Caco-2 (cell line): ENCODE data around the gene SLC26A3. TPM values are rescaled to one million over a fixed set of nuclear protein-coding genes. Genes with fewer than 3 reads are reported as not detected.
"Not testable (repeated sequence)": the region's sequence is repeated elsewhere in the genome, so short reads cannot be mapped to it uniquely, and the experiment has no call there.

Experiments
- Bru-seq: library from RNA; stranded (reverse); fragments of 400-500 nt; gene quantifications from one replicate; lab custom pipeline; 2021; lab: Mats Ljungman, UMichigan
- BruChase-seq, 2 experiments: library from RNA; stranded (reverse); fragments of 400-500 nt; gene quantifications; one replicate each; lab custom pipeline; 2021; lab: Mats Ljungman, UMichigan
- BruUV-seq: library from RNA; stranded (reverse); fragments of 400-500 nt; replicated peaks from 2 replicates; lab custom pipeline; 2021; lab: Mats Ljungman, UMichigan
- CTCF ChIA-PET: fragments of 300-600 bp; sonication (Branson Sonifier 250); formaldehyde crosslinking; loops from one replicate; lab custom pipeline; 2022; ENCODE audit warnings: antibody characterized with exemption; lab: Charles Lee
- POLR2A ChIA-PET: fragments of 300-600 bp; sonication (Branson Sonifier 250); formaldehyde crosslinking; loops from one replicate; lab custom pipeline; 2022; ENCODE audit warnings: antibody characterized with exemption; lab: Charles Lee
- DNase-seq, 2 experiments: peaks; one replicate each; pipeline versions ENCODE4 v3.0.0 to v3.0.0-alpha.2; 2020 to 2022
- H3K27me3 ChIP-seq: replicated peaks from 2 replicates; pipeline ENCODE4 v1.6.0; 2011; ENCODE audit warnings: low read length; ENCODE audit not compliant: control insufficient read depth, insufficient read depth
- H3K36me3 ChIP-seq: 2 replicates; pipeline ENCODE4 v1.5.1; 2011; ENCODE audit warnings: low read length; ENCODE audit not compliant: control insufficient read depth, insufficient read depth
- H3K4me1 ChIP-seq: fragments of 250-450 bp; sonication (Bioruptor Pico); 2 replicates; pipeline ENCODE4 v1.5.1; 2020; ENCODE audit warnings: mild to moderate bottlenecking
- H3K4me3 ChIP-seq: 2 replicates; pipeline ENCODE4 v1.5.1; 2011; ENCODE audit warnings: low read depth, mild to moderate bottlenecking, control low read depth, low read length
- H3K9me3 ChIP-seq: fragments of 250-450 bp; sonication (Bioruptor Pico); 2 replicates; pipeline ENCODE4 v1.5.1; 2020; ENCODE audit warnings: mild to moderate bottlenecking, moderate library complexity
- H3K27ac Mint-ChIP-seq: one replicate; pipeline ENCODE4 v1.8.0; 2022; ENCODE audit warnings: mixed read lengths; ENCODE audit not compliant: unreplicated experiment
- H3K27me3 Mint-ChIP-seq: one replicate; pipeline ENCODE4 v1.8.0; 2022; ENCODE audit warnings: mixed read lengths; ENCODE audit not compliant: insufficient read depth, unreplicated experiment
- H3K36me3 Mint-ChIP-seq: one replicate; pipeline ENCODE4 v1.8.0; 2022; ENCODE audit warnings: mild to moderate bottlenecking, mixed read lengths; ENCODE audit not compliant: insufficient read depth, unreplicated experiment
- H3K4me1 Mint-ChIP-seq: one replicate; pipeline ENCODE4 v1.8.0; 2022; ENCODE audit warnings: low read depth, mixed read lengths; ENCODE audit not compliant: unreplicated experiment
- H3K4me3 Mint-ChIP-seq: one replicate; pipeline ENCODE4 v1.8.0; 2022; ENCODE audit warnings: mild to moderate bottlenecking, moderate library complexity, mixed read lengths; ENCODE audit not compliant: unreplicated experiment
- H3K9me3 Mint-ChIP-seq: one replicate; pipeline ENCODE4 v1.8.0; 2022; ENCODE audit warnings: mixed read lengths; ENCODE audit not compliant: unreplicated experiment
- intact Hi-C: fragments of 100-400 bp; cut with micrococcal nuclease; formaldehyde crosslinking; loops from one replicate; pipeline ENCODE4 v1.10.0; 2022; ENCODE audit not compliant: unreplicated experiment
- long read RNA-seq: library from polyadenylated mRNA; stranded (forward); transcript quantifications from one replicate; pipeline ENCODE4 v2.0.0, GENCODE V29; 2022
- total RNA-seq: library from RNA; stranded (reverse); gene quantifications from 2 replicates; pipeline ENCODE4 v1.2.3, GENCODE V29; 2022
- TF ChIP-seq, protein P1 (sequence below), 2 experiments: fragments of 200-600 bp in 1 of 2; IDR thresholded peaks; 1 replicate in 1 of 2; 2 replicates in 1 of 2; pipeline versions ENCODE4 v1.5.1 to v1.8.0; 2011 to 2022; ENCODE audit warnings: antibody characterized with exemption in 1 of 2, control low read depth in 1 of 2, inconsistent platforms in 1 of 2, low read depth in 1 of 2, low read length in 1 of 2, mild to moderate bottlenecking in 1 of 2, moderate library complexity in 1 of 2; ENCODE audit not compliant: insufficient read depth in 1 of 2, severe bottlenecking in 1 of 2, unreplicated experiment in 1 of 2

SLC26A3 gene
- 0.79 and 2.0 TPM in 2 replicates for total RNA-seq
- percentile 35 among the genes with signal in this experiment for Bru-seq, nascent RNA
- percentile 28 among the genes with signal in this experiment for BruChase-seq, experiment 1, labeled RNA remaining after a 2-hour chase
- percentile 35 among the genes with signal in this experiment for BruChase-seq, experiment 2, labeled RNA remaining after a 6-hour chase
- long read RNA-seq, partial matches to known transcripts, result 1 of 6 reads
- long read RNA-seq, other reads (novel, unspliced or antisense), result 3 of 6 reads

DNA sequence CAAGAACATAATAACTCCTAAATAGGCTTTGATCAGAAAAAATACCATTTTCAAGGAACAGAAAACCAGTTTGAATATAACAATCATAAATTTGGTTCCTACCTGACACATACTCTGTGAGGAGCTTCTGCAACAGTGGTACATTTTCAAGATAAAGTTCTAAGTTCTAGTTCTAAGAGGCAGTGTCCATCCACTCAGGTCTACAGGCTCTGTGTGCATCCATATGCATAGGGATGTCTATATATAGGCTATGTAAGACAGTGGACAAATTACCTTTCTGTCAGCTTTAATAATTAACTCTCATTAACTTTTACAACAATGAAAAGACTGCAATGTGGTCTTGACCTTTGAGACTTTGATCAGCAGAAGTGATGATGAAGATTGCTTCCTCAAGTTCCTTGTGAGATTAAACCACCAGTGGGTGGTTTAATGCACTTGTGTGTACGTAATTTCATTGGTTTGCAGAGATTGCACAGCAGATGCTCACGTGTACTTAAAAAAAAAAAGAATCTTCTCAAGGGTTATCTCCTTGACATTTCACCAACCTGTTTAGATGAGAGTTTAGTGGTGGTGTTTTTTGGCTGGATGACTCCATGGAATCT, at the start of gene SLC26A3:
Gene SLC26A3, minus strand, starts transcription at position 215 of the 602 bp plus-strand sequence. CDS start 8,714 bp downstream, outside the sequence.
- Mint-ChIP-seq H3K36me3 (peaks cover 6% of the 10 kb centered on the region), H3K9me3 (peaks cover 15% of the 10 kb centered on the region), H3K4me3 (no peak within 1 kb of the TSS), H3K27ac (no peak within 1 kb of the TSS), H3K27me3 (no peaks in the 10 kb centered on the region), H3K4me1 (peaks cover 33% of the 10 kb centered on the region)
- H3K4me1 ChIP-seq, result peaks cover 28% of the 10 kb centered on the region
- no peaks in the 10 kb centered on the region for H3K36me3 ChIP-seq
- no peak for DNase-seq
- no peaks in the 10 kb centered on the region for H3K9me3 ChIP-seq
- ChIA-PET CTCF (no interaction called here), POLR2A (no interaction called here)
- BruUV-seq, result no TSS peak
- H3K27me3 ChIP-seq, result no peaks in the 10 kb centered on the region
- TF ChIP-seq, protein P1, sequence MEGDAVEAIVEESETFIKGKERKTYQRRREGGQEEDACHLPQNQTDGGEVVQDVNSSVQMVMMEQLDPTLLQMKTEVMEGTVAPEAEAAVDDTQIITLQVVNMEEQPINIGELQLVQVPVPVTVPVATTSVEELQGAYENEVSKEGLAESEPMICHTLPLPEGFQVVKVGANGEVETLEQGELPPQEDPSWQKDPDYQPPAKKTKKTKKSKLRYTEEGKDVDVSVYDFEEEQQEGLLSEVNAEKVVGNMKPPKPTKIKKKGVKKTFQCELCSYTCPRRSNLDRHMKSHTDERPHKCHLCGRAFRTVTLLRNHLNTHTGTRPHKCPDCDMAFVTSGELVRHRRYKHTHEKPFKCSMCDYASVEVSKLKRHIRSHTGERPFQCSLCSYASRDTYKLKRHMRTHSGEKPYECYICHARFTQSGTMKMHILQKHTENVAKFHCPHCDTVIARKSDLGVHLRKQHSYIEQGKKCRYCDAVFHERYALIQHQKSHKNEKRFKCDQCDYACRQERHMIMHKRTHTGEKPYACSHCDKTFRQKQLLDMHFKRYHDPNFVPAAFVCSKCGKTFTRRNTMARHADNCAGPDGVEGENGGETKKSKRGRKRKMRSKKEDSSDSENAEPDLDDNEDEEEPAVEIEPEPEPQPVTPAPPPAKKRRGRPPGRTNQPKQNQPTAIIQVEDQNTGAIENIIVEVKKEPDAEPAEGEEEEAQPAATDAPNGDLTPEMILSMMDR (IDR thresholded peaks at IDR 0.05; ENCODE audit: insufficient read depth in 1 of 2, low read depth in 1 of 2, low read length in 1 of 2, severe bottlenecking in 1 of 2, unreplicated experiment in 1 of 2), result no peak
- intact Hi-C loops, result loop anchor here (5.0 kb wide), 1 partner anchor 59 kb away; no protein-coding TSS in a partner anchor
- no peak within 1 kb of the TSS for H3K4me3 ChIP-seq

DNA sequence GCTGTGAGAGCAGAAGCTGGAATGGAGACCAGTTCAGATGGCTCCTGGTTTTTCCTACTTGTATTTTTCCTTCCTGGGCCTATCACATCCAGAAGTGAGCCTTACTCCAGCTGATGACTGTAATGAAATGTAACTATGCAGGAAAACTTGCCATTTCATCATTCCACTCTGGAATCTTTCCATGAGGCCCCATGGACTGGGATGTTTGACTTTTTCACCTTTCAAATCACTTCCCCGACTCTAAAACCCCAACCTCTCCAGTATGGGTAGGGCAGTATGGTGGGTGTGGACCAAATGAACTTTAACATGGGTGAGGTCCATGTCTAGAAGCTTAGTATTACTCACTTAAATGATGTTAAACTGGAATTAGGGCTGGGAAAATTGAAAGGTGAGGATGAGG, 47.6 kb upstream of the SLC26A3 start:
- Mint-ChIP-seq H3K9me3 (no peaks in the 10 kb centered on the region), H3K36me3 (no peaks in the 10 kb centered on the region), H3K4me3 (no peak overlapping the region), H3K4me1 (no peaks in the 10 kb centered on the region), H3K27ac (no peak overlapping the region), H3K27me3 (no peaks in the 10 kb centered on the region)
- BruUV-seq, result no TSS peak
- Histone ChIP-seq H3K4me3 (no peak overlapping the region), H3K4me1 (no peaks in the 10 kb centered on the region), H3K36me3 (no peaks in the 10 kb centered on the region), H3K27me3 (no peaks in the 10 kb centered on the region), H3K9me3 (0 out of 2 replicates have a peak, but pooled peaks cover 3% of the 10 kb centered on the region)
- TF ChIP-seq, protein P1 (IDR thresholded peaks at IDR 0.05; ENCODE audit: insufficient read depth in 1 of 2, low read depth in 1 of 2, low read length in 1 of 2, severe bottlenecking in 1 of 2, unreplicated experiment in 1 of 2), result no peak
- no peak for DNase-seq
- intact Hi-C loops, result no loop called here
- ChIA-PET POLR2A (no interaction called here), CTCF (no interaction called here)

DNA sequence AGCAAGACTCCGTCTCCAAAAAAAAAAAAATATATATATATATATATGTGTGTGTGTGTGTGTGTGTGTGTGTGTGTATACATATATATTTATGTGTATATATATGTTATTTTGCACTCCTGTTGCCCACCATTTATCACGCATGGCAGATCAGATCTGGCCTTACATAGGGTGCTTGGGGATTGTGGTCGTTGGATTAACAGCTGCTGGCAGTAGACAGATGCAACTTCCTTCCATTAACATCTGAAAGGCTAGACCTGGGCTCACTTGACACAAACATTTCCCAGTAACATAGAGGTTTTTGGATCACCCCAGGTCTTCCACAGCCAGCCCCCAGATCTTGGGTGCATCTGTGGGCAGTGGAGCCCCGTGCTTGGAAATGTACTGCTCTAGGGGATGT, 47.2 kb upstream of the SLC26A3 start:
- no peak for DNase-seq
- no peak overlapping the region for H3K4me3 ChIP-seq
- 0 out of 2 replicates have a peak, but pooled peaks cover 3% of the 10 kb centered on the region for H3K9me3 ChIP-seq
- no peaks in the 10 kb centered on the region for H3K27me3 ChIP-seq
- H3K36me3 ChIP-seq, result no peaks in the 10 kb centered on the region
- Mint-ChIP-seq H3K27me3 (no peaks in the 10 kb centered on the region), H3K36me3 (no peaks in the 10 kb centered on the region), H3K9me3 (no peaks in the 10 kb centered on the region), H3K4me3 (no peak overlapping the region), H3K4me1 (no peaks in the 10 kb centered on the region), H3K27ac (no peak overlapping the region)
- ChIA-PET POLR2A (no interaction called here), CTCF (no interaction called here)
- BruUV-seq, result no TSS peak
- H3K4me1 ChIP-seq, result no peaks in the 10 kb centered on the region
- intact Hi-C loops, result no loop called here
- TF ChIP-seq, protein P1 (IDR thresholded peaks at IDR 0.05; ENCODE audit: insufficient read depth in 1 of 2, low read depth in 1 of 2, low read length in 1 of 2, severe bottlenecking in 1 of 2, unreplicated experiment in 1 of 2), result no peak

DNA sequence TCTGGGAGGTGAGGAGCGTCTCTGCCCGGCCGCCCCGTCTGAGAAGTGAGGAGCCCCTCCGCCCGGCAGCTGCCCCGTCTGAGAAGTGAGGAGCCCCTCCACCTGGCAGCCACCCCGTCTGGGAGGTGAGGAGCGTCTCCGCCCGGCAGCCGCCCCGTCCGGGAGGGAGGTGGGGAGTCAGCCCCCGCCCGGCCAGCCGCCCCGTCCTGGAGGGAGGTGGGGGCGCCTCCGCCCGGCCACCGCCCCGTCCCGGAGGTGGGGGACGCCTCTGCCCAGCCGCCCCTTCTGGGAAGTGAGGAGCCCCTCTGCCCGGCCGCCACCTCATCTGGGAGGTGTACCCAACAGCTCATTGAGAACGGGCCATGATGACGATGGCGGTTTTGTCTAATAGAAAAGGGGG, 45.2 kb upstream of the SLC26A3 start:
- POLR2A ChIA-PET, H3K27me3 ChIP-seq, H3K4me1 Mint-ChIP-seq, H3K4me3 Mint-ChIP-seq, H3K27ac Mint-ChIP-seq, H3K36me3 Mint-ChIP-seq, BruUV-seq, H3K9me3 Mint-ChIP-seq, H3K36me3 ChIP-seq, H3K9me3 ChIP-seq, H3K27me3 Mint-ChIP-seq, intact Hi-C loops, H3K4me1 ChIP-seq, DNase-seq, H3K4me3 ChIP-seq, CTCF ChIA-PET: not testable (repeated sequence)

DNA sequence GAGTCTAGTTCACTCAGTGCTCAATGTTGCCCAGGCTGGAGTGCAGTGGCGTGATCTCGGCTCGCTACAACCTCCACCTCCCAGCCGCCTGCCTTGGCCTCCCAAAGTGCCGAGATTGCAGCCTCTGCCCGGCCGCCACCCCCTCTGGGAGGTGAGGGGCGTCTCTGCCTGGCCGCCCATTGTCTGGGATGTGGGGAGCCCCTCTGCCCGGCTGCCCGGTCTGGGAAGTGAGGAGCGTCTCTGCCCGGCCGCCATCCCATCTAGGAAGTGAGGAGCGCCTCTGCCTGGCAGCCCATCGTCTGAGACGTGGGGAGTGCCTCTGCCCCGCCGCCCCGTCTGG, 44.8 kb upstream of the SLC26A3 start:
- H3K27me3 ChIP-seq, H3K36me3 ChIP-seq, POLR2A ChIA-PET, H3K27ac Mint-ChIP-seq, H3K4me3 ChIP-seq, H3K4me3 Mint-ChIP-seq, intact Hi-C loops, H3K4me1 ChIP-seq, H3K9me3 Mint-ChIP-seq, DNase-seq, H3K4me1 Mint-ChIP-seq, BruUV-seq, CTCF ChIA-PET, H3K27me3 Mint-ChIP-seq, H3K9me3 ChIP-seq, H3K36me3 Mint-ChIP-seq: not testable (repeated sequence)
